ENCODE results near the gene ABCC11. TPM values are rescaled to one million over a fixed set of nuclear protein-coding genes. Genes with fewer than 3 reads are reported as not detected.

Gene ABCC11
- total and polyA plus RNA-seq, 2 of the 13 experiments (the other 11 are each of a cell fraction or from before 2014, with no cell fraction given): 1.0 to 1.4 TPM

GRCh38 chr16:48235556-48236136 is 11.7 kb downstream of the ABCC11 start (continued):
- TF ChIP-seq ATF5 (CRISPR knock-in tag; IDR thresholded peaks at IDR 0.05; ENCODE audit: low read depth): no peak
- peak; percentile 34; the same call in 1 of the 2 replicates for TF ChIP-seq RCOR2 (CRISPR knock-in tag; IDR thresholded peaks at IDR 0.05)
- TF ChIP-seq ZNF510 (CRISPR knock-in tag; IDR thresholded peaks at IDR 0.05; ENCODE audit: low read depth): no peak
- no peak for TF ChIP-seq ZNF777 (CRISPR knock-in tag; IDR thresholded peaks at IDR 0.05)
- TF ChIP-seq HOXA5 (CRISPR knock-in tag; IDR thresholded peaks at IDR 0.05): no peak
- TF ChIP-seq SAP130 (CRISPR knock-in tag; IDR thresholded peaks at IDR 0.05; ENCODE audit: low read depth): peak; percentile 72
- TF ChIP-seq, protein P1, sequence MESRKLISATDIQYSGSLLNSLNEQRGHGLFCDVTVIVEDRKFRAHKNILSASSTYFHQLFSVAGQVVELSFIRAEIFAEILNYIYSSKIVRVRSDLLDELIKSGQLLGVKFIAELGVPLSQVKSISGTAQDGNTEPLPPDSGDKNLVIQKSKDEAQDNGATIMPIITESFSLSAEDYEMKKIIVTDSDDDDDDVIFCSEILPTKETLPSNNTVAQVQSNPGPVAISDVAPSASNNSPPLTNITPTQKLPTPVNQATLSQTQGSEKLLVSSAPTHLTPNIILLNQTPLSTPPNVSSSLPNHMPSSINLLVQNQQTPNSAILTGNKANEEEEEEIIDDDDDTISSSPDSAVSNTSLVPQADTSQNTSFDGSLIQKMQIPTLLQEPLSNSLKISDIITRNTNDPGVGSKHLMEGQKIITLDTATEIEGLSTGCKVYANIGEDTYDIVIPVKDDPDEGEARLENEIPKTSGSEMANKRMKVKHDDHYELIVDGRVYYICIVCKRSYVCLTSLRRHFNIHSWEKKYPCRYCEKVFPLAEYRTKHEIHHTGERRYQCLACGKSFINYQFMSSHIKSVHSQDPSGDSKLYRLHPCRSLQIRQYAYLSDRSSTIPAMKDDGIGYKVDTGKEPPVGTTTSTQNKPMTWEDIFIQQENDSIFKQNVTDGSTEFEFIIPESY (CRISPR knock-in tag; IDR thresholded peaks at IDR 0.05): no peak
- TF ChIP-seq ZNF564 (CRISPR knock-in tag; IDR thresholded peaks at IDR 0.05): no peak
- TF ChIP-seq ZNF660 (CRISPR knock-in tag; IDR thresholded peaks at IDR 0.05; ENCODE audit: borderline replicate concordance, low read depth): no peak
- TF ChIP-seq ZNF552 (CRISPR knock-in tag; IDR thresholded peaks at IDR 0.05; ENCODE audit: borderline replicate concordance): 0 out of 2 replicates have a peak, but pooled peaks have one; percentile 62
- no peak; the same call in 1 of the 2 replicates for TF ChIP-seq DPF2 (CRISPR knock-in tag; IDR thresholded peaks at IDR 0.05; ENCODE audit: borderline replicate concordance, low read depth)
- TF ChIP-seq CCAR2 (optimal IDR thresholded peaks at IDR 0.05; ENCODE audit: low read depth, low read length): no peak
- 0 out of 2 replicates have a peak, but pooled peaks have one; percentile 25 for TF ChIP-seq ISL2 (CRISPR knock-in tag; IDR thresholded peaks at IDR 0.05)
- TF ChIP-seq TCF7L2 (IDR thresholded peaks at IDR 0.05; ENCODE audit: low read depth, low read length): no peak
- no peak for TF ChIP-seq JUN (CRISPR knock-in tag; IDR thresholded peaks at IDR 0.05)
- TF ChIP-seq ZNF10 (CRISPR knock-in tag; IDR thresholded peaks at IDR 0.05; ENCODE audit: borderline replicate concordance, low read depth): no peak
- TF ChIP-seq, protein P2, sequence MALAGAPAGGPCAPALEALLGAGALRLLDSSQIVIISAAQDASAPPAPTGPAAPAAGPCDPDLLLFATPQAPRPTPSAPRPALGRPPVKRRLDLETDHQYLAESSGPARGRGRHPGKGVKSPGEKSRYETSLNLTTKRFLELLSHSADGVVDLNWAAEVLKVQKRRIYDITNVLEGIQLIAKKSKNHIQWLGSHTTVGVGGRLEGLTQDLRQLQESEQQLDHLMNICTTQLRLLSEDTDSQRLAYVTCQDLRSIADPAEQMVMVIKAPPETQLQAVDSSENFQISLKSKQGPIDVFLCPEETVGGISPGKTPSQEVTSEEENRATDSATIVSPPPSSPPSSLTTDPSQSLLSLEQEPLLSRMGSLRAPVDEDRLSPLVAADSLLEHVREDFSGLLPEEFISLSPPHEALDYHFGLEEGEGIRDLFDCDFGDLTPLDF (CRISPR knock-in tag; IDR thresholded peaks at IDR 0.05): no peak
- peak; percentile 64; the same call in 1 of the 2 replicates for TF ChIP-seq ARID3A (IDR thresholded peaks at IDR 0.05; ENCODE audit: low read depth, low read length)
- peak; percentile 75 for TF ChIP-seq ZNF605 (CRISPR knock-in tag; IDR thresholded peaks at IDR 0.05)
- no peak for TF ChIP-seq MAFF (IDR thresholded peaks at IDR 0.05; ENCODE audit: low read depth, low read length)
- peak; percentile 68; the same call in 1 of the 2 replicates for TF ChIP-seq BCL3 (CRISPR knock-in tag; IDR thresholded peaks at IDR 0.05)
- TF ChIP-seq ZNF776 (CRISPR knock-in tag; IDR thresholded peaks at IDR 0.05): no peak
- TF ChIP-seq, protein P3, sequence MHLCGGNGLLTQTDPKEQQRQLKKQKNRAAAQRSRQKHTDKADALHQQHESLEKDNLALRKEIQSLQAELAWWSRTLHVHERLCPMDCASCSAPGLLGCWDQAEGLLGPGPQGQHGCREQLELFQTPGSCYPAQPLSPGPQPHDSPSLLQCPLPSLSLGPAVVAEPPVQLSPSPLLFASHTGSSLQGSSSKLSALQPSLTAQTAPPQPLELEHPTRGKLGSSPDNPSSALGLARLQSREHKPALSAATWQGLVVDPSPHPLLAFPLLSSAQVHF (CRISPR knock-in tag; IDR thresholded peaks at IDR 0.05): no peak
- 0 out of 2 replicates have a peak, but pooled peaks have one; percentile 68 for TF ChIP-seq NFKBIZ (CRISPR knock-in tag; IDR thresholded peaks at IDR 0.05)

All from HepG2 (cell line).